Keratinocyte (primary cell): Measurements from ENCODE around the gene APCDD1. TPM values are rescaled to one million over a fixed set of nuclear protein-coding genes. Genes with fewer than 3 reads are reported as not detected.

Source experiments
- DNase-seq: peaks from one replicate; pipeline ENCODE4 v3.0.0-alpha.2; 2011; ENCODE audit warnings: low read depth, missing footprints, low spot score
- FAIRE-seq: peaks from 2 replicates; lab custom pipeline; 2011; peaks lifted over from hg19 to GRCh38; lab: Jason Lieb, UNC
- H2AFZ ChIP-seq: 2 replicates; pipeline ENCODE4 v1.6.0; 2012; ENCODE audit warnings: low read length, control low read depth, inconsistent platforms; ENCODE audit not compliant: control insufficient read depth
- H3K27ac ChIP-seq: 2 replicates; pipeline ENCODE4 v1.5.1; 2011; ENCODE audit warnings: low read length; ENCODE audit not compliant: control insufficient read depth, insufficient read depth
- H3K27me3 ChIP-seq: 3 replicates; pipeline ENCODE4 v1.6.0; 2011; ENCODE audit warnings: low read length; ENCODE audit not compliant: control insufficient read depth, insufficient read depth; ENCODE audit errors: extremely low read depth
- H3K36me3 ChIP-seq, 2 experiments: 2 replicates in 1 of 2; 3 replicates in 1 of 2; pipeline ENCODE4 v1.5.1; 2011; ENCODE audit warnings: low read length in 2 of 2, mild to moderate bottlenecking in 1 of 2; ENCODE audit not compliant: control insufficient read depth in 2 of 2, insufficient read depth in 2 of 2; ENCODE audit errors: extremely low read depth in 1 of 2
- H3K4me1 ChIP-seq: 3 replicates; pipeline ENCODE4 v1.5.1; 2011; ENCODE audit warnings: low read length; ENCODE audit not compliant: control insufficient read depth, insufficient read depth; ENCODE audit errors: extremely low read depth
- H3K4me2 ChIP-seq: 3 replicates; pipeline ENCODE4 v1.6.0; 2011; ENCODE audit warnings: low read depth, low read length; ENCODE audit not compliant: control insufficient read depth, insufficient read depth; ENCODE audit errors: extremely low read depth
- H3K4me3 ChIP-seq, 3 experiments: fragments of 200-600 bp in 1 of 3; sonication (generic) in 1 of 3; 2 replicates in 2 of 3; 3 replicates in 1 of 3; pipeline ENCODE4 v1.5.1; 2011 to 2016; ENCODE audit warnings: low read length in 3 of 3, mild to moderate bottlenecking in 3 of 3, control low read depth in 2 of 3, inconsistent platforms in 1 of 3, low read depth in 1 of 3, mixed read lengths in 1 of 3, mixed run types in 1 of 3, moderate library complexity in 1 of 3; ENCODE audit not compliant: control insufficient read depth in 2 of 3, insufficient read depth in 2 of 3; ENCODE audit errors: extremely low read depth in 1 of 3
- H3K79me2 ChIP-seq: 2 replicates; pipeline ENCODE4 v1.6.0; 2012; ENCODE audit warnings: low read length; ENCODE audit not compliant: control insufficient read depth, insufficient read depth
- H3K9ac ChIP-seq: 3 replicates; pipeline ENCODE4 v1.6.0; 2011; ENCODE audit warnings: low read length; ENCODE audit not compliant: control insufficient read depth, insufficient read depth; ENCODE audit errors: extremely low read depth
- H3K9me1 ChIP-seq: 3 replicates; pipeline ENCODE4 v1.6.0; 2011; ENCODE audit warnings: low read length; ENCODE audit not compliant: control insufficient read depth, insufficient read depth; ENCODE audit errors: extremely low read depth
- H3K9me3 ChIP-seq: 2 replicates; pipeline ENCODE4 v1.5.1; 2012; ENCODE audit warnings: low read depth, low read length; ENCODE audit not compliant: control insufficient read depth
- H4K20me1 ChIP-seq: 3 replicates; pipeline ENCODE4 v1.6.0; 2011; ENCODE audit warnings: low read length; ENCODE audit not compliant: control insufficient read depth, insufficient read depth; ENCODE audit errors: extremely low read depth
- CTCF ChIP-seq, 3 experiments: IDR thresholded peaks in 1 of 3; conservative IDR thresholded peaks in 1 of 3; optimal IDR thresholded peaks in 1 of 3; 2 replicates in 2 of 3; 3 replicates in 1 of 3; pipeline versions ENCODE3 to v1.5.1; 2011; ENCODE audit warnings: low read length in 3 of 3, mild to moderate bottlenecking in 3 of 3, moderate library complexity in 2 of 3, control low read depth in 1 of 3, inconsistent platforms in 1 of 3; ENCODE audit not compliant: insufficient read depth in 2 of 3; ENCODE audit errors: extremely low read depth in 1 of 3
- EZH2 ChIP-seq: IDR thresholded peaks from one replicate; pipeline ENCODE4 v1.6.1; 2012; ENCODE audit warnings: inconsistent platforms, mild to moderate bottlenecking, low read length, moderate library complexity
- dilution Hi-C: fragments of 300-500 bp; cut with MboI; formaldehyde crosslinking; loops from one replicate; pipeline ENCODE4 v1.7.0; 2020; ENCODE audit warnings: low sequenced_read_pairs; ENCODE audit not compliant: extremely low pct_ligation_motif_present
- polyA plus RNA-seq, 5 experiments: library from polyadenylated mRNA; depleted of rRNA in 3 of 5; stranded (reverse) in 3 of 5; stranded (forward) in 1 of 5; unstranded in 1 of 5; fragments of >200 nt; gene quantifications; 1 replicate in 1 of 5; 2 replicates in 3 of 5; 3 replicates in 1 of 5; pipeline versions ENCODE4 v1.2.1 to v1.2.3, GENCODE V29; 2011 to 2012; ENCODE audit warnings: missing spikeins in 2 of 5, low read depth in 1 of 5, low replicate concordance in 1 of 5

Gene APCDD1
- polyA plus RNA-seq, 1 donor (not counting 4 experiments of a cell fraction or from before 2014, with no cell fraction given) = 8.5 TPM

- no peaks in the 10 kb centered on the region for H3K36me3 ChIP-seq
- DNase-seq (no peak), FAIRE-seq (no peak)
- H3K79me2 ChIP-seq = no peaks in the 10 kb centered on the region
- H3K27me3 ChIP-seq = peaks cover 16% of the 10 kb centered on the region
- H2AFZ ChIP-seq = peak overlapping the region; percentile 76
- no peaks in the 10 kb centered on the region for H4K20me1 ChIP-seq
- TF ChIP-seq EZH2 = peak; percentile 17
- TF ChIP-seq CTCF (optimal IDR thresholded peaks at IDR 0.05 in 1 of 3, IDR thresholded peaks at IDR 0.05 in 1 of 3, conservative IDR thresholded peaks at IDR 0.05 in 1 of 3; ENCODE audit: extremely low read depth in 1 of 3, insufficient read depth in 2 of 3, low read length in 3 of 3) = peak in 1 of 3 experiments; percentile 6
- peak overlapping the region; percentile 82 for H3K4me2 ChIP-seq
- dilution Hi-C loops = no loop called here
- no peaks in the 10 kb centered on the region for H3K9me3 ChIP-seq
- no peak overlapping the region for H3K27ac ChIP-seq
- peak overlapping the region; percentile 53 for H3K9ac ChIP-seq
- H3K4me1 ChIP-seq = peaks cover 21% of the 10 kb centered on the region
- peak overlapping the region; percentile 50 to 72 (median 51) for H3K4me3 ChIP-seq
- no peaks in the 10 kb centered on the region for H3K9me1 ChIP-seq
These were observed 484 bp downstream of the APCDD1 start for GRCh38 chr18:10454681-10455557.

GRCh38 chr18:10455726-10456453 is 1.5 kb downstream of the APCDD1 start:
- DNase-seq = no peak
- FAIRE-seq = no peak
- H3K9me1 ChIP-seq = no peaks in the 10 kb centered on the region
- H3K36me3 ChIP-seq = no peaks in the 10 kb centered on the region
- H3K4me1 ChIP-seq = peaks cover 23% of the 10 kb centered on the region
- no peak overlapping the region for H2AFZ ChIP-seq
- peaks cover 16% of the 10 kb centered on the region for H3K27me3 ChIP-seq
- H3K79me2 ChIP-seq = no peaks in the 10 kb centered on the region
- no peaks in the 10 kb centered on the region for H3K9me3 ChIP-seq
- peak overlapping the region; percentile 13 for H3K9ac ChIP-seq
- peak overlapping the region in 2 of 3 experiments; percentile 50 to 72 for H3K4me3 ChIP-seq
- peak overlapping the region; percentile 82 for H3K4me2 ChIP-seq
- H3K27ac ChIP-seq = no peak overlapping the region
- no peaks in the 10 kb centered on the region for H4K20me1 ChIP-seq
- dilution Hi-C loops = no loop called here
- TF ChIP-seq EZH2 (peak; percentile 71), CTCF (optimal IDR thresholded peaks at IDR 0.05 in 1 of 3, IDR thresholded peaks at IDR 0.05 in 1 of 3, conservative IDR thresholded peaks at IDR 0.05 in 1 of 3; ENCODE audit: extremely low read depth in 1 of 3, insufficient read depth in 2 of 3, low read length in 3 of 3) (no peak)
